Lung (tissue), 12 donors: ENCODE measurements around the gene SPTBN1. TPM values are rescaled to one million over a fixed set of nuclear protein-coding genes. Genes with fewer than 3 reads are reported as not detected.

Experiments
- ATAC-seq: fragments of 200-7000 bp; cut with Tn5 transposase; one replicate; pipeline ENCODE4 v1.9.1; 2020; ENCODE audit warnings: moderate number of reproducible peaks; ENCODE audit not compliant: insufficient read depth, low FRiP score
- DNase-seq, 3 donors: peaks; one replicate each; pipeline ENCODE4 v3.0.0-alpha.2; 2013 to 2017
- H3K27ac ChIP-seq, 2 donors: one replicate each; pipeline ENCODE4 v1.5.1; 2013; ENCODE audit warnings: mild to moderate bottlenecking in 2 of 2, moderate library complexity in 2 of 2, control low read depth in 1 of 2, inconsistent platforms in 1 of 2, low read depth in 1 of 2, low read length in 1 of 2
- H3K27me3 ChIP-seq, 3 donors: one replicate each; pipeline ENCODE4 v1.5.1; 2013; ENCODE audit warnings: low read length in 2 of 3; ENCODE audit not compliant: control insufficient read depth in 3 of 3, insufficient read depth in 3 of 3
- H3K36me3 ChIP-seq, 4 donors: one replicate each; pipeline ENCODE4 v1.5.1; 2013; ENCODE audit warnings: low read length in 4 of 4, mild to moderate bottlenecking in 1 of 4, moderate library complexity in 1 of 4; ENCODE audit not compliant: control insufficient read depth in 4 of 4, insufficient read depth in 4 of 4
- H3K4me1 ChIP-seq, 5 donors: one replicate each; pipeline ENCODE4 v1.5.1; 2013; ENCODE audit warnings: low read length in 5 of 5, mild to moderate bottlenecking in 2 of 5, moderate library complexity in 1 of 5; ENCODE audit not compliant: control insufficient read depth in 5 of 5, insufficient read depth in 5 of 5
- H3K4me3 ChIP-seq: one replicate; pipeline ENCODE4 v1.5.1; 2013; ENCODE audit warnings: mild to moderate bottlenecking, control low read depth, moderate library complexity
- H3K9ac ChIP-seq, 2 donors: one replicate each; pipeline ENCODE4 v1.5.1; 2013; ENCODE audit warnings: low read length in 2 of 2, control low read depth in 1 of 2; ENCODE audit not compliant: insufficient read depth in 1 of 2
- H3K9me3 ChIP-seq, 4 donors: one replicate each; pipeline ENCODE4 v1.5.1; 2013; ENCODE audit warnings: low read length in 3 of 4, mild to moderate bottlenecking in 1 of 4, moderate library complexity in 1 of 4; ENCODE audit not compliant: control insufficient read depth in 4 of 4, insufficient read depth in 3 of 4
- CTCF ChIP-seq: IDR thresholded peaks from 2 replicates; pipeline ENCODE4 v1.5.1; 2012; ENCODE audit warnings: mild to moderate bottlenecking; ENCODE audit errors: control extremely low read depth, extremely low read depth
- WGBS, 2 donors: extraction: QIAGEN DNeasy Blood & Tissue Kit; methylation state at CpG; one replicate each; pipeline ENCODE4 v1.1.7; 2013; 5-methylcytosine and 5-hydroxymethylcytosine counted together
- polyA plus RNA-seq, 2 donors: library from polyadenylated mRNA; stranded (reverse); fragments of 200-250 nt; gene quantifications; one replicate each; pipeline ENCODE4 v1.2.1, GENCODE V29; 2013
- total RNA-seq, 2 donors: library from RNA; depleted of rRNA in 1 of 2; stranded (reverse); fragments of >200 nt in 1 of 2; gene quantifications; one replicate each; pipeline ENCODE4 v1.2.1, GENCODE V29; 2014 to 2021
- donor health status: control.
- donor health status: control.
- donor health status: Bipolar disorder and iron deficiency.
- donor health status: healthy.
- donor health status: DM: yes; HTN: yes; CAD: no.

Gene SPTBN1
- total and polyA plus RNA-seq, 4 donors: 89.4 to 715 (median 275) TPM

- WGBS, 2 donors: 60 to 80% methylated on average over 5 of the region's 5 CpGs
- H3K9ac ChIP-seq: no peak overlapping the region
- DNase-seq (no peak), ATAC-seq (no peak)
- no peak for TF ChIP-seq CTCF
- no peak overlapping the region for H3K4me3 ChIP-seq
- peaks cover 12 to 66% (median 43%) of the 10 kb centered on the region in 5 donors for H3K4me1 ChIP-seq
- H3K27me3 ChIP-seq: no peaks in the 10 kb centered on the region
- H3K9me3 ChIP-seq: no peaks in the 10 kb centered on the region
- H3K36me3 ChIP-seq: peaks cover 17 to 60% (median 42%) of the 10 kb centered on the region in 4 donors
- H3K27ac ChIP-seq: peak overlapping the region in 1 of 2 donors; percentile 33
Measured at GRCh38 chr2:54668711-54669110, 212.6 kb downstream of the SPTBN1 start.

DNA sequence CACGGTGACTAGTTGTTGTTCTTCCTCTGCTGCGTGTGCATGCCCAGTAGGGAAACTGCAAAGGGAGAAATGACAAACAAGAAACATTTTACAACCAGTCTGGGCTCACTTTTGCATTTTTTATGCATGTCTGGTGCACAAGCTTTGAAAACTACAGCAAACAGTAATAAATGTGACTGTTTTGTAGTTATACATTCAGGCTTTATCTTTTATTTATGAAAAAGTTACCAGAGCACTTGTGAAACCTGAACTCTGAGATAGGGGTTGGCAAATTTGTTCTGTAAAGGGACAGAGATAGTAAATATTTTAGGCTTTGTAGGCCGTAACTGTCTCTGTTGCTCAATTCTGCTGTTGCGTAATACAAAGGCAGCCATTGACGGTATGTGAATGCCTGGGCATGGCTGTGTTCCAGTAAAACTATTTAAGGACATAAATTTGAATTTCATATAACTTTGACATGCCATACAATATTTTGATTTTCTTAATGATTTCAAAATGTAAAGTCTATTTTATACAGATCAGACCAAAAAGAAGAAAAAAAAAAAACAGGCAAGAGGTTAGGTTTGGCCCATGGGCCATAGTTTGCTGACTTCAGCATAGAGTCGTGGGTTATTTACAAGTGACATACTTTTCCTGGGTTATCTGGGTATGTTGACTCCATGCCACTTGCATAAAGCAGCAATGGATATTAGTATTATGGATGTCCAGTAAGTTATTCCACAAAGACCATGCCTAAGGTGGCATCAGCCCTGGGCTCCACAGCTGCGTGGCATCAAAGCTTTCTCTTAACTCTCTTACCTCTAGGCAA is 213.8 kb downstream of the SPTBN1 start:
- no peak overlapping the region for H3K9ac ChIP-seq

DNA sequence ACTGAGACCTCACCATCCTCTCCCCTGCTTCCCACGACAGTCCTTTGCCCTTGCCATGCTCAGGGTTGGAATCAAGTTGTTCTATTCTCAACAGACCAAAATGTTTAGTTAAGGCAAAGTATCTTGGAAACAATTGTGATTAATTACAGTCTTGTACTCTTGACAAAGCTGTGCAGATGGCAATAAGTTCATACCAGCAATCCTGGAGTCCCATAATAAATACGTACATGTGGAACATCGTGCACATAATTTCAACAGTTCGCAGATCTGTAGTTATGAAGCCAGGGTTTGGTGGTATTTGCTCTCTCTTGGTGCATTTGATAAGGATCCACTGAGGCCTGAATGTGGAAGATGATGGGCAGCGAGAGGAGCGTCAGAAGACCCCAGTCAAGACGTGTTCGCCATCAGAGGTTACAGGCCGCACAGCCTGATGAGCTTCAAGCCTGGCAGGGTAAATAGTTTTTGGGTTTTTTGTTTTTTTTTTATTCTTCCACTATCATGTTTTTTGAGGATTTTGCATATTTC is 214.4 kb downstream of the SPTBN1 start:
- 86 to 89% methylated on average over 9 of the region's 9 CpGs for WGBS, 2 donors
- DNase-seq: no peak
- ATAC-seq: no peak
- H3K36me3 ChIP-seq: peaks cover 10 to 42% (median 30%) of the 10 kb centered on the region in 4 donors
- no peaks in the 10 kb centered on the region for H3K9me3 ChIP-seq
- TF ChIP-seq CTCF: no peak
- peaks cover 17 to 70% (median 49%) of the 10 kb centered on the region in 5 donors for H3K4me1 ChIP-seq
- peak overlapping the region in 1 of 2 donors; percentile 81 for H3K27ac ChIP-seq
- H3K4me3 ChIP-seq: no peak overlapping the region
- H3K27me3 ChIP-seq: no peaks in the 10 kb centered on the region
- H3K9ac ChIP-seq: no peak overlapping the region

More for the DNA sequence above, 213.8 kb downstream of the SPTBN1 start:
- Histone ChIP-seq H3K27ac (peak overlapping the region in 1 of 2 donors; percentile 81), H3K27me3 (no peaks in the 10 kb centered on the region), H3K9me3 (no peaks in the 10 kb centered on the region), H3K4me1 (peaks cover 17 to 70% (median 49%) of the 10 kb centered on the region in 5 donors), H3K4me3 (no peak overlapping the region), H3K36me3 (peaks cover 10 to 49% (median 35%) of the 10 kb centered on the region in 4 donors)
- no peak for ATAC-seq
- no peak for TF ChIP-seq CTCF
- peak; percentile 67 to 91 (median 87) for DNase-seq
- WGBS, 2 donors: 31 to 40% methylated on average over 7 of the region's 7 CpGs
